HUES64 (cell line): ENCODE results near the gene YIF1A.
"Not testable (repeated sequence)": the region's sequence is repeated elsewhere in the genome, so short reads cannot be mapped to it uniquely, and the experiment has no call there.

Experiments used
- H3K27ac ChIP-seq: 2 replicates; pipeline ENCODE4 v1.7.0; 2013; ENCODE audit warnings: low read depth, low read length, inconsistent platforms
- H3K27me3 ChIP-seq: 2 replicates; pipeline ENCODE4 v1.6.1; 2013; ENCODE audit warnings: mild to moderate bottlenecking, low read length; ENCODE audit not compliant: insufficient read depth
- H3K36me3 ChIP-seq: 2 replicates; pipeline ENCODE4 v1.6.1; 2013; ENCODE audit warnings: mild to moderate bottlenecking, low read length; ENCODE audit not compliant: insufficient read depth
- H3K4me1 ChIP-seq: 2 replicates; pipeline ENCODE4 v1.6.1; 2013; ENCODE audit warnings: mild to moderate bottlenecking, low read length, moderate library complexity; ENCODE audit not compliant: insufficient read depth
- H3K4me3 ChIP-seq: 2 replicates; pipeline ENCODE4 v1.5.1; 2013; ENCODE audit warnings: mild to moderate bottlenecking, low read length, moderate library complexity
- H3K9ac ChIP-seq: 2 replicates; pipeline ENCODE4 v1.6.1; 2013; ENCODE audit warnings: mild to moderate bottlenecking, low read depth, low read length
- H3K9me3 ChIP-seq: 2 replicates; pipeline ENCODE4 v1.6.1; 2013; ENCODE audit warnings: low read depth, low read length; ENCODE audit not compliant: insufficient read depth
- WGBS: fragments of 150-250, 120-280 bp; methylation state at CpG from one replicate; pipeline ENCODE4 v1.1.7; 2013; ENCODE audit warnings: missing lambda C conversion rate; 5-methylcytosine and 5-hydroxymethylcytosine counted together

Gene YIF1A

GRCh38 chr11:66264383-66264782 lies 24.6 kb downstream of the YIF1A start:
- no peaks in the 10 kb centered on the region for H3K27me3 ChIP-seq
- H3K36me3 ChIP-seq, result peaks cover 59% of the 10 kb centered on the region
- peaks cover 2% of the 10 kb centered on the region; the same call in 1 of the 2 replicates for H3K4me1 ChIP-seq
- 95% methylated on average over 8 of the region's 8 CpGs for WGBS
- H3K4me3 ChIP-seq, result no peak overlapping the region
- no peak overlapping the region for H3K9ac ChIP-seq
- H3K9me3 ChIP-seq, result no peaks in the 10 kb centered on the region
- H3K27ac ChIP-seq, result no peak overlapping the region

GRCh38 chr11:66263785-66264184 lies 25.2 kb downstream of the YIF1A start:
- H3K9ac ChIP-seq, result no peak overlapping the region
- H3K27me3 ChIP-seq, result no peaks in the 10 kb centered on the region
- peaks cover 4% of the 10 kb centered on the region; the same call in 1 of the 2 replicates for H3K4me1 ChIP-seq
- no peak overlapping the region for H3K4me3 ChIP-seq
- H3K36me3 ChIP-seq, result peaks cover 64% of the 10 kb centered on the region
- H3K27ac ChIP-seq, result no peak overlapping the region
- no peaks in the 10 kb centered on the region for H3K9me3 ChIP-seq
- WGBS, result 96% methylated on average over 10 of the region's 10 CpGs

- H3K4me1 ChIP-seq, result peaks cover 5% of the 10 kb centered on the region; the same call in 1 of the 2 replicates
- H3K27ac ChIP-seq, result no peak overlapping the region
- H3K9me3 ChIP-seq, result no peaks in the 10 kb centered on the region
- H3K4me3 ChIP-seq, result no peak overlapping the region
- no peak overlapping the region for H3K9ac ChIP-seq
- WGBS, result 96% methylated on average over 4 of the region's 4 CpGs
- peaks cover 64% of the 10 kb centered on the region for H3K36me3 ChIP-seq
- H3K27me3 ChIP-seq, result no peaks in the 10 kb centered on the region
These were observed 25.7 kb downstream of the YIF1A start for GRCh38 chr11:66263231-66263630.

GRCh38 chr11:66262696-66263095 lies 26.2 kb downstream of the YIF1A start:
- H3K4me1 ChIP-seq, result peaks cover 5% of the 10 kb centered on the region; the same call in 1 of the 2 replicates
- H3K4me3 ChIP-seq, result no peak overlapping the region
- H3K27ac ChIP-seq, result no peak overlapping the region
- no peaks in the 10 kb centered on the region for H3K27me3 ChIP-seq
- 96% methylated on average over 12 of the region's 12 CpGs for WGBS
- no peaks in the 10 kb centered on the region for H3K9me3 ChIP-seq
- no peak overlapping the region for H3K9ac ChIP-seq
- peaks cover 64% of the 10 kb centered on the region for H3K36me3 ChIP-seq

- H3K4me1 ChIP-seq, result peaks cover 5% of the 10 kb centered on the region; the same call in 1 of the 2 replicates
- WGBS, result 93% methylated on average over 5 of the region's 5 CpGs
- H3K27ac ChIP-seq, result no peak overlapping the region
- peaks cover 64% of the 10 kb centered on the region for H3K36me3 ChIP-seq
- no peak overlapping the region for H3K9ac ChIP-seq
- H3K4me3 ChIP-seq, result no peak overlapping the region
- H3K27me3 ChIP-seq, result no peaks in the 10 kb centered on the region
- H3K9me3 ChIP-seq, result no peaks in the 10 kb centered on the region
These were observed 26.8 kb downstream of the YIF1A start for GRCh38 chr11:66262191-66262590.

GRCh38 chr11:66261578-66261977 lies 27.4 kb downstream of the YIF1A start:
- H3K9me3 ChIP-seq, result no peaks in the 10 kb centered on the region
- peaks cover 64% of the 10 kb centered on the region for H3K36me3 ChIP-seq
- no peaks in the 10 kb centered on the region for H3K27me3 ChIP-seq
- no peak overlapping the region for H3K4me3 ChIP-seq
- no peak overlapping the region for H3K9ac ChIP-seq
- H3K27ac ChIP-seq, result no peak overlapping the region
- peaks cover 5% of the 10 kb centered on the region; the same call in 1 of the 2 replicates for H3K4me1 ChIP-seq
- WGBS, result 95% methylated on average over 16 of the region's 16 CpGs

- Histone ChIP-seq H3K36me3 (peaks cover 52% of the 10 kb centered on the region), H3K27me3 (no peaks in the 10 kb centered on the region), H3K27ac (no peak overlapping the region), H3K9ac (no peak overlapping the region), H3K4me3 (no peak overlapping the region), H3K4me1 (peaks cover 5% of the 10 kb centered on the region; the same call in 1 of the 2 replicates), H3K9me3 (no peaks in the 10 kb centered on the region)
- 95% methylated on average over 4 of the region's 4 CpGs for WGBS
These were observed 29.0 kb downstream of the YIF1A start for GRCh38 chr11:66259956-66260355.

GRCh38 chr11:66259225-66259624 lies 29.7 kb downstream of the YIF1A start:
- H3K27me3 ChIP-seq, result no peaks in the 10 kb centered on the region
- no peak overlapping the region; the same call in 1 of the 2 replicates for H3K9ac ChIP-seq
- WGBS, result 95% methylated on average over 2 of the region's 2 CpGs
- H3K9me3 ChIP-seq, result no peaks in the 10 kb centered on the region
- H3K4me1 ChIP-seq, result peaks cover 5% of the 10 kb centered on the region; the same call in 1 of the 2 replicates
- H3K4me3 ChIP-seq, result peak overlapping the region; percentile 86; the same call in 1 of the 2 replicates
- peaks cover 46% of the 10 kb centered on the region for H3K36me3 ChIP-seq
- no peak overlapping the region for H3K27ac ChIP-seq

GRCh38 chr11:66258473-66258893 lies 30.5 kb downstream of the YIF1A start:
- Histone ChIP-seq H3K27ac (no peak overlapping the region), H3K9ac (peak overlapping the region; percentile 70), H3K4me3 (peak overlapping the region; percentile 86), H3K36me3 (peaks cover 39% of the 10 kb centered on the region), H3K9me3 (no peaks in the 10 kb centered on the region), H3K27me3 (no peaks in the 10 kb centered on the region), H3K4me1 (peaks cover 7% of the 10 kb centered on the region; the same call in 1 of the 2 replicates)
- 9% methylated on average over 28 of the region's 28 CpGs for WGBS

GRCh38 chr11:66253081-66253480 lies 35.9 kb downstream of the YIF1A start:
- H3K27me3 ChIP-seq, H3K4me1 ChIP-seq, H3K27ac ChIP-seq, H3K4me3 ChIP-seq, H3K9ac ChIP-seq, H3K9me3 ChIP-seq, H3K36me3 ChIP-seq: not testable (repeated sequence)
- 89% methylated on average over 6 of the region's 6 CpGs for WGBS

GRCh38 chr11:66251809-66252208 lies 37.1 kb downstream of the YIF1A start:
- Histone ChIP-seq H3K27ac (no peak overlapping the region), H3K9me3 (no peaks in the 10 kb centered on the region), H3K4me1 (peaks cover 7% of the 10 kb centered on the region; the same call in 1 of the 2 replicates), H3K27me3 (no peaks in the 10 kb centered on the region), H3K36me3 (no peaks in the 10 kb centered on the region), H3K9ac (no peak overlapping the region), H3K4me3 (no peak overlapping the region)
- 83% methylated on average over 7 of the region's 7 CpGs for WGBS

GRCh38 chr11:66248903-66249302 lies 40.0 kb downstream of the YIF1A start:
- Histone ChIP-seq H3K27me3 (no peaks in the 10 kb centered on the region), H3K9me3 (no peaks in the 10 kb centered on the region), H3K4me3 (no peak overlapping the region), H3K27ac (no peak overlapping the region), H3K36me3 (no peaks in the 10 kb centered on the region), H3K4me1 (peaks cover 7% of the 10 kb centered on the region; the same call in 1 of the 2 replicates), H3K9ac (no peak overlapping the region)
- WGBS, result 90% methylated on average over 6 of the region's 6 CpGs
